GM12873 (cell line): ENCODE measurements around the gene REPS2.

Experiments used
- TF ChIP-seq, protein P1 (sequence below): IDR thresholded peaks from 2 replicates; pipeline ENCODE4 v1.5.1; 2012; ENCODE audit warnings: low read depth, mild to moderate bottlenecking, moderate library complexity, low read length, control low read depth; ENCODE audit not compliant: insufficient read depth; ENCODE audit errors: missing control alignments

REPS2 gene

DNA sequence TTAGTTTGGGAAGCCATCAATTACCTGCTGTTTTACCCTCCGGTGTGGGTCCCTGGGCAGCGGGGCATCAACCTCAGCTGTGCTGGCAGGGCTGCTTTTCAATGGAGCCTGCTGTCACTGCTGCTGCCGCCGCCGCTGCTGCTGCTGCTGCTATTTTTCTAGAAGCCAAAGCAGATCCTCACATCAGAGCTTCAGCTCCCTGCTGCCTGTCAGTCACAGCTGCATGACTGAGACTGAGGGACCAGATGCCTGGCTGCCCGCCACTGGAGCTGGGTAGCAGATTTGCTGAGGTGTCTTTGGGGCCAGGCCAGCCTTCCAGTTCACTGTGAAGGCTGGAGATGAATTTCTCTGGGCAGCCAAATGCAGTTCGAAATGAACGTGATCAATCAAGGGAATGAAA lies 228.2 kb downstream of the REPS2 start:
- TF ChIP-seq, protein P1, sequence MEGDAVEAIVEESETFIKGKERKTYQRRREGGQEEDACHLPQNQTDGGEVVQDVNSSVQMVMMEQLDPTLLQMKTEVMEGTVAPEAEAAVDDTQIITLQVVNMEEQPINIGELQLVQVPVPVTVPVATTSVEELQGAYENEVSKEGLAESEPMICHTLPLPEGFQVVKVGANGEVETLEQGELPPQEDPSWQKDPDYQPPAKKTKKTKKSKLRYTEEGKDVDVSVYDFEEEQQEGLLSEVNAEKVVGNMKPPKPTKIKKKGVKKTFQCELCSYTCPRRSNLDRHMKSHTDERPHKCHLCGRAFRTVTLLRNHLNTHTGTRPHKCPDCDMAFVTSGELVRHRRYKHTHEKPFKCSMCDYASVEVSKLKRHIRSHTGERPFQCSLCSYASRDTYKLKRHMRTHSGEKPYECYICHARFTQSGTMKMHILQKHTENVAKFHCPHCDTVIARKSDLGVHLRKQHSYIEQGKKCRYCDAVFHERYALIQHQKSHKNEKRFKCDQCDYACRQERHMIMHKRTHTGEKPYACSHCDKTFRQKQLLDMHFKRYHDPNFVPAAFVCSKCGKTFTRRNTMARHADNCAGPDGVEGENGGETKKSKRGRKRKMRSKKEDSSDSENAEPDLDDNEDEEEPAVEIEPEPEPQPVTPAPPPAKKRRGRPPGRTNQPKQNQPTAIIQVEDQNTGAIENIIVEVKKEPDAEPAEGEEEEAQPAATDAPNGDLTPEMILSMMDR, result no peak

DNA sequence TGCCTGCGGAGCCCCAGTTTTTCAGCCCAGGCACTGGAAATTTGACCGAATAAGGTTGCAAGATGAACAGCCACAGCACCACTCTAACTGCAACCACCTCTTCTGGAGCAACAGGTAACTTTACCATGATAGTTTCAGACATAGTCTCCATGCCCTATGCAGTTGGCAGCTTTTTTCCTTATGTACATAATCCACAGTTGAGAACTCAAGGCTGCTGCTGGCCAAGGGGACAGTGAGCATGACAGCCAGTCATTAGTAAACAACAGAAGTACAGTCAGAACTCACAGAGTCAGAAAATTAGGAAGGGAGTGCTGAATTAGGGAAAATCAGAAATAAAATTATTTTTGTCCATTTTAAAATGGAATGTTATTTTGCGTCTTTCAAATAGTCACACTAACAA lies 235.9 kb downstream of the REPS2 start:
- TF ChIP-seq, protein P1, result no peak

DNA sequence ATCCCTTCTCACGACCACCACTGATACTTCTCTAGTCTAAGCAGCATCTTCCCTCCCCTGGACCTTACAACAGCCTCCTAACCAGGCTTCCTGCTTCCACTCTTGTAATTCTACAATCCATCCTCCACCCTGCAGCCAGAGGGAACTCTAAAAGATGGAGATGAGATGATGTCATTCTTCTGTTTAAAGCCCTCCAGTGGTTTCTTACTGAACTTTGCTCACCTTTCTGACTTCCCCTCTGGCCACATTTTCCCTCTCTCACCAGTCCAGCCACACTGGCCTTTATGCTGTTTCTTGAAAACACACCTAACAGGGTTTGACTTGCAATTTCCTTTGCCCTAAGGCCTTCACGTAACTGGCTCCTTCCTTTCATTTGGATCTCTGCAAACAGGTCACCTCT lies 237.1 kb downstream of the REPS2 start:
- TF ChIP-seq, protein P1, result no peak

DNA sequence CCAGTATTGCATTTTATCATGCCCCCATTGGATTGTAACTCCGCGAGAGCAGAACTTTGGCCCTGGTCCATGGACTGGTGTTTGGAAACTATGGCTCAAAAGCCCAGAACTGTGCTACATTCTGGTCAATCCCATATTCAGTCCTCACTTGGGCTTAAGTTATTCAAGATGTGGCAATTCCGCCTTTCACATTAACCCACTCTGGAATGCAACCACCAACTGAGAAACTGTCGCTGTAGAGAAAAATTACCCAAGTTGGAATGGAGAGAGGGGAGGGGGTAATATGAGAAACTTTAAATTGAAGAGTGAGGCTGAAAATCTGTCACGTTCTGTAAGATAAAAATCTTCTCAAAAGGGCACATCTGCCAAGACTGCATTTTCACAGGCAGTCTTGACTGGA lies 239.0 kb downstream of the REPS2 start:
- TF ChIP-seq, protein P1, result no peak

DNA sequence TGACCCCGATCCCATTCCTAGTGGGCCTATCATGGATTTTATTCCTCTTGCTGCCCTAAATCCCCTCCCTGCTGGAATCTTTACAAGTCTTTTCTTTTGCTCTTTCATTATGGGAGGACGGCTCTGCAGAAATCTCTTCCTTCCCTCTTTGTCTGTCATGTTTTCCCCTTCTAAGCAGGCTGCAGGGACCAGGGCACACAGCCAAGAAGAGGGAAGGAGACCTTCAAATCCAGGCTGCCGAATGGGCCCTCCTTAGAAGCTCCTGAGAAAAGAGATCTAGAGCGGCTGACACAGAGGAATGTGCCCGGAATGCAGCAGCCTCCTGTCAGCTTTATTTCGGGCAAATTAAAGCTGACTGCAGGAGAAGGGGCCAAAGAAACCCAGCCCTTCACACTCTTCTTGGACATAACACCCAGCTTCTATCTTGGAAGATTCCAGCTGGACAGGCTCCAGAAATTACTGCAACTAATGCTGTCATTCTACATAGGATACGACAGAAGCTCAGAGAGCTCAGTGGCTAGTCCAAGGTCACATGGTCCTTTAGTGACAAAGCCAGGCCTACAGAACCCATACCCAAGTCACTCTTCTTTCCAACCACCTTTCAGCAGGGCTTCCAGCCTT lies 240.8 kb downstream of the REPS2 start:
- TF ChIP-seq, protein P1, result no peak

DNA sequence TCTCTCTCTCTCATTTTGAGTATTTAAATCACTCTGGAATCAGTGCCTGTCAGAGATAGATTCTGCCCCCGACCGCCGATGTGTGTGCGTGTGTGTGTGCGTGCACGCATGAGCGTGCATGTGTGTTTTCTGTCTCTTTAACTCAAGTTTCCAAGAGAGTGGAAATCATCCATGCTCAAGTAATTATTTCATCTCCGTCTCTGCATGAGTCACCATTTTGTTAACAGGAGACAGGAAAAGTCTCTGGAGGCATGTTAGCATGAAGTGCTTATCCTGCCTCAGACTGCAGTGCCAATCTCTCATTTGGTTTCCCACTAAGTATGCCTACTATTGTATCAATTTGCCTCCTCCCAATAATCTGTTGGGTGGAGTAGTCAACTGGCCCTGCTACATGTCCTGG lies 245.6 kb downstream of the REPS2 start:
- TF ChIP-seq, protein P1, result no peak
